Kidney epithelial cell (primary cell): Measurements from ENCODE around the gene CTNNBL1. TPM values are rescaled to one million over a fixed set of nuclear protein-coding genes. Genes with fewer than 3 reads are reported as not detected.

ENCODE experiments used
- DNase-seq: peaks from one replicate; pipeline ENCODE4 v3.0.0-alpha.2; 2010; ENCODE audit warnings: low read depth
- H3K27me3 ChIP-seq: 2 replicates; pipeline ENCODE4 v1.6.0; 2011; ENCODE audit warnings: low read length; ENCODE audit not compliant: control insufficient read depth, insufficient read depth
- H3K36me3 ChIP-seq: 2 replicates; pipeline ENCODE4 v1.5.1; 2011; ENCODE audit warnings: low read length; ENCODE audit not compliant: control insufficient read depth, insufficient read depth
- H3K4me3 ChIP-seq: 2 replicates; pipeline ENCODE4 v1.5.1; 2011; ENCODE audit warnings: low read depth, mild to moderate bottlenecking, control low read depth, low read length
- total RNA-seq: library from RNA; depleted of rRNA; stranded (reverse); fragments of >200 nt; gene quantifications from 2 replicates; pipeline ENCODE4 v1.2.3, GENCODE V29; 2015
- TF ChIP-seq, protein P1 (sequence below): IDR thresholded peaks from 2 replicates; pipeline ENCODE4 v1.5.1; 2011; ENCODE audit warnings: mild to moderate bottlenecking, moderate library complexity, low read length, control low read depth, inconsistent platforms; ENCODE audit not compliant: insufficient read depth, poor library complexity, severe bottlenecking

Gene CTNNBL1
- total RNA-seq, 1 donor from 2014 or later, result 40.5 TPM

DNA sequence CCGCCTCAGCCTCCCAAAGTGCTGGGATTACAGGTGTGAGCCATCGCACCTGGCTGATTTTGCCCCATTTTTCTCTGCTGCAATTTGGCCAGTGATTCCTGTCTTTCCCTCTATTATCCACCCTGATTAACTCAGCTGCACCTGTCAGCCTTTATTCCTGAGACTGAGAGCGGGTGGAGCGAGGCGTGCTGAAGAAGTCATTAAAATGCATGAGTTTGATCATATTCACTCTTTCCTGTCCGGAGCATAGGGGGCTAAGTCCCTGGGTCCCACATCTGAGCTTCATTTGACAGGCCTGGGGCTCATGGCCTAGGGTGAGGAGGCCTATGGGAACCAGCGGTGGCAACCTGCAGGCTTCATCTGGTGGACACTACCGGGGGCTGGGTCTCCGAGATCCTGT, 25.7 kb upstream of the CTNNBL1 start:
- Histone ChIP-seq H3K4me3 (no peak overlapping the region), H3K36me3 (no peaks in the 10 kb centered on the region), H3K27me3 (peaks cover 15% of the 10 kb centered on the region)
- TF ChIP-seq, protein P1, sequence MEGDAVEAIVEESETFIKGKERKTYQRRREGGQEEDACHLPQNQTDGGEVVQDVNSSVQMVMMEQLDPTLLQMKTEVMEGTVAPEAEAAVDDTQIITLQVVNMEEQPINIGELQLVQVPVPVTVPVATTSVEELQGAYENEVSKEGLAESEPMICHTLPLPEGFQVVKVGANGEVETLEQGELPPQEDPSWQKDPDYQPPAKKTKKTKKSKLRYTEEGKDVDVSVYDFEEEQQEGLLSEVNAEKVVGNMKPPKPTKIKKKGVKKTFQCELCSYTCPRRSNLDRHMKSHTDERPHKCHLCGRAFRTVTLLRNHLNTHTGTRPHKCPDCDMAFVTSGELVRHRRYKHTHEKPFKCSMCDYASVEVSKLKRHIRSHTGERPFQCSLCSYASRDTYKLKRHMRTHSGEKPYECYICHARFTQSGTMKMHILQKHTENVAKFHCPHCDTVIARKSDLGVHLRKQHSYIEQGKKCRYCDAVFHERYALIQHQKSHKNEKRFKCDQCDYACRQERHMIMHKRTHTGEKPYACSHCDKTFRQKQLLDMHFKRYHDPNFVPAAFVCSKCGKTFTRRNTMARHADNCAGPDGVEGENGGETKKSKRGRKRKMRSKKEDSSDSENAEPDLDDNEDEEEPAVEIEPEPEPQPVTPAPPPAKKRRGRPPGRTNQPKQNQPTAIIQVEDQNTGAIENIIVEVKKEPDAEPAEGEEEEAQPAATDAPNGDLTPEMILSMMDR, result no peak
- no peak for DNase-seq

DNA sequence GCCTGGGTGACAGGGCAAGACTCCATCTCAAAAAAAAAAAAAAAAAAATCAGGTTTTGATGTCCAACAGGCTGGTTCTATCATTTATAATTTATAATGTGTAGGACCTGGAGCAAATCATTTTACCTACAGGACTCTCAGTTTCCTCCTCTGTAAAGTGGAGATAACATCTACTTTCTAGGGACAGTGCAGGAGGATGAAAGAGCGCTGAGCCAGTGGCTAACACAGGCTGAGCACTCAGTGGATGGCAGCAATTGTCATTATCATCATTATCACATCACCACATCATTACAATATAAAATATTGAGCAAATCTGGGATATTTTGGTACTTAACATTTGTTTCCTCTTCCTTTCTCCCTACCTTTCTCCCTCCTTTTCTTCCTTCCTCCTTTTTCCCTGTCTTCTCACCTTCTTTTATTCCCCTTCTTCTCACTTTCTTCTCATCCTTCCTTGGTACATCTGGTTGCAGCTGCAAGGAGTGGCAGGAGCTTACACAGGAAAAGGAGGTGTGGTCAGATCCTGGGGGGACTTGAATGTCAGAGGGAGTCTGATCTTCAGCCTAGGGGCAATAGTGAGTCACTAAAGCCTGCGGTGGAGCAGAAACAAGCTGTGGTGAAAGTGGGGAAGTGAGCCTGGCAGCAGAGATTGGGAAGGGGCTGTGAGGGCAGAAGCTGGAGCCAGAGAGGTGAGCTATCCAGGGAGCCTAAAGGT, 24.6 kb upstream of the CTNNBL1 start:
- TF ChIP-seq, protein P1, result no peak
- Histone ChIP-seq H3K4me3 (no peak overlapping the region), H3K27me3 (peaks cover 18% of the 10 kb centered on the region), H3K36me3 (no peaks in the 10 kb centered on the region)
- DNase-seq, result no peak

DNA sequence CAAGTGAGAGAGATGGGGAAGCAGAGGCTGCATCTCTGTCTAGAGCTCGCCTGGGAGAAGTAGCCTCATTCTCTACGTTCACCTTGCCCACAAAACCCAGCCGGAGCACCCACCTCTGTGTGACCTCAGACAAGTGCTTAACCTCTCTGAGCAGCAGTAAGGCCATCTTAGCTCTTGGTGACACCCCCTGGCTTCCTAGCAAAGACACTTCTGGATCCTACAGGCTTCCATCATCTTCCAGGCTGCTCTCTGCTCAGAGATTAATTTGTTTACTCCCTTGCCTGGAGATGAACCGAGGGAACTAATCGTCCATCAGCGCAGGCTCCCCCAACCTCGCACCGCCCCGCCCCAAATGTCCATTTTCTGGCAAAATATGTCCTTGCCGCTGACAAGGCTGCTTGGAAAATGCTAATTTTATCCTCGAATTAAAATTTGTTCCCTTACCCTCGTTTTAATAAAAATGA, 24.0 kb upstream of the CTNNBL1 start:
- TF ChIP-seq, protein P1, result no peak
- no peak overlapping the region for H3K4me3 ChIP-seq
- H3K36me3 ChIP-seq, result no peaks in the 10 kb centered on the region
- peaks cover 19% of the 10 kb centered on the region for H3K27me3 ChIP-seq
- DNase-seq, result no peak

DNA sequence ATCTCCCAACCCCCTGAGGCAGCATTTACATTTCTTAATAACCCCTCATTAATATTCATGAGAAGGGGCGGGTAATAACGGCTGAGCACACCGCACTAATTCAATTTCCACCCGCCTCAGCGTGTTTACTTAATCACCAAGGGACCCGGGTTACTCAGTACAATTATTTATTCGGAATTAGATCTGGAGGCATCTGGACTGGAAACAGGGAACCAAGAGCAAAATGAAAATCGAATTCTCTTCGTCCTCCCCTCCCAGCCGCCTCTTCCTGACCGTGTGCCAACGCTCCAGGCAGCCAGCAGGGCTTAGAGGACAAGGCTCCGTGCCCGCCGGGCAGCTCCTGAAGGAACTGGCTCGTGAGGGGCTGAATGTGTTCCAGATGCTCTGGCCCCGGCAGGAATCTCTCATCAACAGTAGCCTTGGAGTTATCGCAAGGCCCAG, 23.5 kb upstream of the CTNNBL1 start:
- TF ChIP-seq, protein P1, result no peak
- DNase-seq, result no peak
- H3K36me3 ChIP-seq, result no peaks in the 10 kb centered on the region
- H3K27me3 ChIP-seq, result peaks cover 19% of the 10 kb centered on the region
- H3K4me3 ChIP-seq, result no peak overlapping the region

DNA sequence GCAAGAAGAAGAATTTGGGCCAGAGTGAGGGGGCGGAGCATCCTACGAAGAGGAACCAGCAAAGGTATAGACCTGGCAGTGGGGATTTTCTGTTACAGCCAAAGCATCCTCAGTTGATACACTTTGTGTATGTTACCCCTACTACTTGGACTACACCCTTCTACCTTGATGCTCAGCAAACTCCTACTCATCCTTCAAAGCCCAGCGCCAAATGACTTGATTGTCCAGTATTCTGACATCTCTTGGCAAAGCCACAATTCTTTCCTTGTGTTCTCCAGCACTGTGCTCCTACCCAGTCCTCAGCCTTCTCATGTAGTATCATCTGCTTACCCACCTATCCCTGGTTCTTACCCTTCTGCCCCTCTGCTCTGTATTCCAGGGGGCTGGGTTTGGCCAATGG, 21.7 kb upstream of the CTNNBL1 start:
- TF ChIP-seq, protein P1, result no peak
- Histone ChIP-seq H3K36me3 (no peaks in the 10 kb centered on the region), H3K4me3 (no peak overlapping the region), H3K27me3 (peaks cover 21% of the 10 kb centered on the region)
- no peak for DNase-seq

DNA sequence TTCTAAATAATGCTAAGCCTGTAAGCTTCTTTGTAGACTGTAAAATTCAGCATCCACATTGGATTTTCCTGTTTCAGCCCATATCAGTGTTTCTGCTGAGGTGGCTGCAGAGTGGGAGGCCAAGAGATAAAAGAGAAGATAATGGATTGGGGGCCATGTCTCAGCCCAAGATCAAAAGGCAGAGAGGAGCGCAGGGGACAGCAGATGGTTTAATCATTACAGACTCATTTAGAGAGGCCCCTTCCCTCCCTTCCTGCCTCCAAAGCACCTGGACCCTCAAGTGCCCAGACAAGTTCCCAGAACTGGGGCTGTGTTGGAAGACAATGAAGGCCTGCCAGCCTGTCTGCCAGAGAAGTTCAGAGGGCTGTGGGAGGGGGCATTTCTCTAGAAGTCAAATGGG, 20.4 kb upstream of the CTNNBL1 start:
- no peak for DNase-seq
- no peak overlapping the region for H3K4me3 ChIP-seq
- H3K27me3 ChIP-seq, result peaks cover 31% of the 10 kb centered on the region
- TF ChIP-seq, protein P1, result no peak
- H3K36me3 ChIP-seq, result no peaks in the 10 kb centered on the region
